Measurements from ENCODE around the gene KCNJ6.

The KCNJ6 gene

DNA sequence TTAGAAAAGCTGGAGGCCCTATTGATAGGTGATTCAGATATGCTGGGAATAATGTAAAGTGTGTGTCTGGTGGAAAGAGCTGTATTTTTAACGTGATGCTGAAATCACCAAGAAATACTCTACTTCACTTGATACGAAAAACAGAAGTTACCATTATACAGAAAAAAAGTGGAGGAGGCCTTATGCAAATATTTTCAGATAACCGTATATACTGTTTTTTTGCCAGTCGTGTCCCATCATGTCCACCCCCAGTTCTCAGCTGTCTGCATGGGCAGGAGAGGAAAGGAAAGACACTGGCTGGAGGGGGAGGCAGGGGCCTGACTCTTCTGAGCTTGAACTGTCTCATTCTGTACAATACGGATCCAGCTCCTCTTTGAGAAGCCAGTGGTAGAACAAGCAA lies 51.1 kb downstream of the KCNJ6 start:
- DNase-seq (ENCODE audit: low spot score): no peak

DNA sequence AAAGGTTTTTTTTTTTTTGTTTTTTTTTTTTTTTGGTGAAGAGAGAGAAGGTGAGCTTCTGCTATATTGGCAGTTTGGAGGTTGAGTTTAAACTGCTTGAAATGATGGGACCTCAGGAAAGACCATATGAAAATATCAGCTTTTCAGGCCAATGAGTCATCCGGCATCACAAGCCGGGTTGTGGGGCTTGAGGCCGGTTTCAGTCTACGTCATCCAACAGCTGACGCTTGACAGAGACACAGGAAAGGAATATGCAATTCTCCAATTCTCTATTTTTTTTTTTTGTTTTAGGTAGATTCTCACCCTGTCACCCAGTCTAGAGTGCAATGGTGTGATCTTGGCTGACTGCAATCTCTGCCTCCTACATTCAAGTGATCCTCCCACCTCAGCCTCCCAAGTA lies 52.4 kb downstream of the KCNJ6 start:
- no peak for DNase-seq (ENCODE audit: low spot score)

DNA sequence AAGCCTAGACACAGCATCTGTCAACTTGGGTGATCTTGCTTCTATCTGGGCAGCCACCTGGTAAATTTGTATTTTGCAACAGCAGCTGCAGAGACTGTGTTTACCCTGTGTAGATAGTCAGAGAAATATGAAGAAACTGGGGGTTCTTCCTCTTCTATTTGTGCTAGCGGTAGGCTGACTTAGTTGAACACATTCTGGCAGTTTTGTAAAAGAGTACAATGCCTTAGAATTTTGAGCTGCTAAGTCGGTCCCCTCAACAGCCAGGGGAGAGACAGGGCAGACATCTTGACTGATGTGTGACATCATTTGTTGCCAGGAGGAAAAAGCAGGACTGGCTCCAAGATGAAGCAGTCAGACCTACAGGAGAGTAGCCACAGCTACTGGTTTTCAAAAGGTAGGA lies 53.7 kb downstream of the KCNJ6 start:
- peak; percentile 5 for DNase-seq (ENCODE audit: low spot score)

DNA sequence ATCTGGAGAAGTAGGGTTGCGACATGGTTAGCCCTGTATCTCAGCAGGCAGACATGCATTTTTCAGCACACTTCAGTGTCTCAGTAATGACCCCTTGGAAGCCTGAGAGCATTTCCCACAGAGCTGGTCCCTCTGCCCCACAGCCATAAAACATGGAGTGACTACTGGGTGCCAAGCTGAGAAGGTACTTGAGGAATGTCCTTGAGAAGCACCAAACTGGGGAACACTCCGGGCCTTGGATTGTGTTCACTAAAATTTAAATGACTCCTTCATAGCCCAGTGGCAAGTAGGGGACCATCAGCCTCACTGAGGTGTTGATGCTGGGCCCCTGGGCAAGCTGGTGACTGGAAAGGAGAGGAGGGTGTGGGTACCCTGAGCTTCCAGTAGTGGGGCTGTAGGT lies 54.7 kb downstream of the KCNJ6 start:
- no peak for DNase-seq (ENCODE audit: low spot score)

DNA sequence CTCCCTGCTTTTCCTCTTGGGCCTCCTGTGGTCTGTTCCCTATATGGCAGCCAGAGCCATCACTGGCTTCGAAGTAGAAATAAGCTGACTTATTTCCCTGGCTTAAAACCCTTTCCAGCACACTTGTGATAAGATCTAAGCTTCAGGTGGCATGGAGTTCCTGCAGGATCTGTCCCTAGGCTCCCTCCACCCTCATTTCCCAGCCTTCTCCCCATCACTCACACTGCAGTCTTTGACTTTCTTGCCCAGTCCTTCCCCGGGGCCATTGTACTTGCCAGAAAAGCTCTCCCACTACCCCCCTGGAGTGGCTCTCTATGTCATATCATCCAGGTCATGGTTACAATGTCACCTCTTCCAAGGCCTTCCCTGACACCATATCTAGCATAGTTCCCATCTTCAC lies 55.8 kb downstream of the KCNJ6 start:
- no peak for DNase-seq (ENCODE audit: low spot score)

DNA sequence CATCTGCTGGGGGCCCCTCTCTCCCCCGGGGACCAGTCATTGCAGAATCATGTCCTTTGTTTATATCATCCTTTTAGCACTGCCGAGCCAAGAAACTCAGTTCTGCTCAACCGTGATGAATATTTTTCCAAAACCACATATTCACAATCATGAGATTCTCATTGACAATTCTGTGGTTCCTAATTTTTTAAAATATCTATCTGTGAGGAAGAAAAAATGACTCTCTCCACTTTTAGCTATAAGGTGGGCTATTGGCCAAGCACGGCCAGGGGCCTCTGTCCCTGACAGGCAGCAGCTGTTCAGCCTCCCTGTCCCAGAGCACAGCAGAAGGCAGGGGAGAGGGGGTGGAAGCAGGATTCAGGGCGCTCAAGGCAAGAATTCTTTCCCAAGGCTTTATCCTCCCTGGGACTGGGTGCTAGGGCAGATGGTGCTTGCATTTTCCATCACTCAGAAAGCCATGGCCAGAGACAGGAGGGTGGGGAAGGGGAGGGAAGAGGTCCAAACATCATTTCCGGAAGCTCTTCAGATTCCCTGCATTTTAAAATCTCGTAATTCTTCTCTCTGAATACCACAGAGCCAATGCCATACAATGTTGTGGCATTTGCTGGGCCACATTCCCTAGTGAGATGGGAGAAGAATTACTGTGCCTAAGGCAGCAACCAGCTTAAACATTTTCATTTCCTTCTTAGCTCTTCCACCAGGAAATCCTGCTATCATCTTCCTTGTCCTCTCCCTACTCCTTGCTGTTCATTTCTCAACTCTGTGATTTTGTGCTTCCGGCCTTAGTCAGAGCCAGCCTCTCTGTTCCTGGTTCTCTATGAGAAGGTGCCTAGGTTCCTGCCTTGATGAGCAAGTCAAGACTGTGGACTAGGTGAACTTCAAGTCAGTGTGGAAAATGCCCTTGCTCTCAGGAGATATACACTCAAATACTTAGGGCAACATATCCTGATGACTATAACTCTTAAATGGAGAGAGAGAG lies 60.3 kb downstream of the KCNJ6 start:
- DNase-seq (ENCODE audit: low spot score): no peak

DNA sequence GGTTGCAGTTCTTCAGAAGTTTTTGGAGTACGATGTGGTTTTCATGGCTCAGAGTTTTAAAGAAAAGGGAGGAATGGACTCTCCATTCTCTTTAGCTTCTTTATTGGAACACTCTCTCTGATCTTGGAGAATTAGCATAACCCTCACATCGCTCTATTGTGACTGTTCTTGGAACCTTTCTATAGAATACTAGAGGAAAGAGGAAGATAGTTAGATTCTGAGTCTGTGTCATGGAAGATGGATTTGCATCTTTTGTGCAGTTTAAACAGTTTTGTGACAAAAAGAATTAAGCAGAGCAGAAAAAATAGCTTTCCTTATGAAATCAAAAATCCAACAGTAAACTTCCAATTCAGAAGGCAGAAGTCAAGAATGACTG lies 61.0 kb downstream of the KCNJ6 start:
- no peak for DNase-seq (ENCODE audit: low spot score)

DNA sequence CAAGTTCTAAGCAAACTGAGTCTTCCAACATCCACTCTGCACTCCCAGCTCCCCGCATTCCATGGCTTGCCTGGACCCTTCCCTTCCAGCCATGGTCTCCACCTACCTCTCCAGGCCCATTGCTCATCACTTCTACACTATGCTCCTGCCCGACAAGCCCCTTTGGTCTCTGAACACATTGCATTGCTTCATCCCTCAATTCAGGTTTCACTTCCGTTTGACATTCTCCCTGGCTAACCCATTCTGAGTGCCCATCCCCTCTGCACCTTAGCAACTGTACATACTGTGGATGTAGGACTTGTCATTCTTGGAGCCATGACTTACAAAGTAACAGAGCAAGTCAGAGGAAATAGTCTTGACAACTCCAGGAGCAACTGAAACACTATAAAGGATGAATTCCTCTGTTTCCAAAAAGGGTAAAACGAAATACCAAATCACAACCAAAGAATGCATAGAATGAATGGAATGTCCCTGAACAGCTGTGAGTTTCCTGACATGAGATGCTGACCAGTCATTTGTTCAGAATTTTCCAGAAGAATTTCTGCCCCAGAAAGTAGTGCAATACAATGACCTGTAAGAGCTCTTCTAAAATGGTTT lies 66.7 kb downstream of the KCNJ6 start:
- no peak for DNase-seq (ENCODE audit: low spot score)

DNA sequence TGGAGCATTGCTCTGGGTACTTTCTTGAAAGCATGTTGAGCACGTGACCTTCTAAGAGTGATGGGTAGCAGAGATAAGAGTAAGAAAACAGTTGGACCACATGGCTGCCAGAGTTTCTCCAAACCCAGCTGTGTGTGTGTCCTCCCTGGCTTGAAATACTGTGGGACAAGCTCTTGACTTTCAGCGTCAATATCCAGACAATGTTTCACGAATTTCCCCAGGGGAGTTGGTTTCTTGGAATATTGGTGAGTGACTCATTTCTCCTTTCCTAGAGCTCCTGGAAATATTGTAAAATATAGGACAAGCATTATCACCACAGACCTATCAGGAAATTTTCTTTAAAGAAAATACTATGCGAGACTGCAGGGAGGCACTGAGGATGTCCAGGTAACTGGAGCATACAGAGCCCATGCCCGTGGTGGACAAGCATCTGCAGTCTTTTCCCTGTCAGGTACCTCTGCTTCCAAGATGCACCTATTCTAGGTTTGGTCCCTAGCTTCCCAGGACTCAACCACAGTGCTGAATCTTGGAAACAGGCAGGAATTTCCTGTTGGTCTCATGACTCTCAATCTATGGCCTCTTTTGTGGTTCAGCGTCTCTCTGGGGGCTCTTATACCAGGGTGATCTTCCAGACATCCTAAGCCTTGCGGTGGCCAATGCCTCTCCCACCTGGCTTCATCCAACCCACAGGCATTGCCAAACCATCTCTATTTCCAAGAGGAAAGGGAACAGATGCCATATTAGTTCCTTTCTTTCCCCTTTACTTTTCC lies 67.4 kb downstream of the KCNJ6 start:
- no peak for DNase-seq (ENCODE audit: low spot score)

DNA sequence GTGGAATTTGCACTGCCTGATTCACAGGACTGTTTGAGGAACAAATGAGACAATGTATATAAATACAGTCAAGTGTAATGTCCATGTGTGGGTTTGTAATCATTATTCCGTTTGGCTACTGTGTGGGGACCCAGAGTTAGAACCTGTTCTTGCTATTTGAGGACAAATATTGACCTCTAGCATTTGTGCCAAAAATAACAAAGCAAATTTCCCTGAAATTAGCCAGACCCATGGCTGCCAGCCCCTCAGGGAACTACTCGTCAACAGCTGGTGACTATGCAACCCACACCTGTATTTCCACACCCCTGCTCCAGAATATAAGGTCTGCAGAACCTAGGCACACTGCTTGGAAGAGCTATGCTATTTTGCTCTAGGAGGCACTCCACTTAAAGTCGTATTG lies 70.7 kb downstream of the KCNJ6 start:
- DNase-seq (ENCODE audit: low spot score): no peak

DNA sequence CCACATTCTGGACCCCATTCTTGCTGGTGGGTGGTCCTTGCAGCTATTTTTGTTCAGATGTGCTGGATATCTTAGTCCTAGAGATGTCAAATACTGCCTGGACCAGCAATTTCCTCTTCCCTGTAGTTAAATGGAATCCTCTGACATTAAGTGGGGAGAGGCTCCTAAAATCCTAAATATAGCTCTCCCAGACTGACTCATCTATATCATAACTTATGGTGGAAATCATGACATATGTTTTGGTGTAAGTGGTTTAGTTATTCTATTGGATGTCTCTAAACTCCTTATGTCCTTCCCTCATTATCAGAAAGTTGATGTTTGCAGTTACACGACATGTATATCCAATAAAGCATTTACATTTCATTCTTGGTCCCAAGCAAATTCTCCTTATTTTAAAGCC lies 73.1 kb downstream of the KCNJ6 start:
- no peak for DNase-seq (ENCODE audit: low spot score)

DNA sequence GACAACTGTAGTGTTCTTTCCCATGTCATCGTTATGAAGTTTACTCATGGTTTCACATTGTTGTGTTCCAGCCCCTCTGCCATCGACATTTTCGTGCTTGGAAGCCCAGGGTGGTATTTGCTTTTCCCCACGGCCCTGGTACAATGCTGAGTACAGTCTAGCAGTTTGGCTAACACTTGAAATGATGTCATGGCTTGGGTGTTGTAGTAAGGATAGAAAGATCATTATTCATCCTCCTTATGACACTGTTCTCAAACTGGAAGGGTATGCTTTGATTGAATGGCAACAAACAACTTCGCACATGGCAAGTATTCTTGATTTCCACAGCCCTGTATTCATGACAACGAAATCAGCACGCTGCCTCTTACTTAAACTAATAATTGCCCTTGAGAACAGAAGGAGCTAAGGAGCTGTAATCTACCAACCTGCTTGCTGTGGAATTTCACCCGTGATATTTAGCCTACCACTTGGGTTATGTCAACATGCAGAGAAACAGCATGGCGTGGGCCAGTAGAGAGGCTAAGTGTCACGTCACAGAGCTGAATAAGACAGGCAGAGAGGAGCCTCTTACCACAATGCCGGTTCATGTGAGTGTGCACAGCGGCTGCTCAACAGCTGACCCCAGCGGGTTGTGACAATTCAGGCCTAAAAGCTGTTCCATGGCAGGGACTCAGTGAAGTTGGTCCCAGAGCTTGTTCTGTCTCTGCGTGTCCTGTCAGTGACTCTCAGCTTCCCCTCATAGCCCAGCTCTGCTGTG lies 73.9 kb downstream of the KCNJ6 start:
- DNase-seq (ENCODE audit: low spot score): no peak

DNA sequence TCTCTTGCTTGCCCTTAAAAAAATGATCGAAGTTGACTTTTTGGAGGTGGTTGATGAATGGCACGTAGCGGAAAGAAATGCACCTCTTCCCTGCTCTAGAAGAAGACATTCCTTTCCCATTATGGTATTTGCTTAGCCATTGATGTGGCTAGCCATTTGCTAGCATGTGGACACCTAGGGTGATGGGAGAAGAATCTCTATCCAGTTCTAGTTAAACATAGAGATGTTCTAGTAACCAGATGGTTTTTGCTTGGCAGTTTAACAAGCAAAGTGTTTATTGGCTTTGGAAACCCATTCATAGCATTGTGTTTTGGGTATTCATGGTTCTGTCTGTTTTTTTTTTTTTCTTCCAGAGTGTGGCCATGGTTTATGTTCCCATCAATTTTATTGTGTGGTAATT lies 78.9 kb downstream of the KCNJ6 start:
- DNase-seq (ENCODE audit: low spot score): no peak

DNA sequence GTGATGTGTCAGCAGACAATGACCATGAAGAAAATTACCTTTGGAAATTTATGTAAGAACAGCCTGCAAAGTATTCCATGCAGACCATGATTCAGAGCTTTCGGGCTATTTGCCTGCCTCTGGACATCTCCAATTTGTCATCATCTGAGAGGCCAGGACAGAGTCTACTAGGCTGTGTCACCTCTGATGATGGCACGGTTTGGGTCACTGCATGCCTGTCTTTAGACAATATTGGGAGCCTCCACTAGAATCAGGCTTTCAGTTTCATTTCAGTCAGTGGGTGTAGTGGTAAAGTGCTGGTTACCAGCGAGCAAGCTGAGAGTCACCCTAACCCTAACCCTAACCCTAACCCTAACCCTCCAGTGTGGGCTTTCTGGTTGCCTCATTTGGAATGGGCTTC lies 80.8 kb downstream of the KCNJ6 start:
- DNase-seq (ENCODE audit: low spot score): no peak

DNA sequence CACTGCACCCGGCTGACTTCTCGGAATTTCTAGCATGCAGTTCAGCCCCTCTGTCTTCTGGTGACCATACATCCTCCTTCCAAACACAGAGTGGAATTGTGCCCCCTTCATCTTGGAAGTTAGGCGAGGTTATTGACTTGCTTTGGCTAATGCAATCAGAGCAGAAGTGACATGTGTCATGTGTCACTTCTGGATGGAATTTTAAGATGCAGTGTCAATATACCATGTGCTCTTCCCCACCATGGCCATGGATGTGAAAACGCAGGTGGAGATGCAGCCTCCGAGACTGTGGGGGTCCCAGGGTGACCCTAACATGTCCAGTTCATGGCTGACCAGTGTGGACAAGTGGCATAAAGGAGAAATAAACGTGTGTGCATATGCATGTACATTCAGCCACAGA lies 83.0 kb downstream of the KCNJ6 start:
- no peak for DNase-seq (ENCODE audit: low spot score)

DNA sequence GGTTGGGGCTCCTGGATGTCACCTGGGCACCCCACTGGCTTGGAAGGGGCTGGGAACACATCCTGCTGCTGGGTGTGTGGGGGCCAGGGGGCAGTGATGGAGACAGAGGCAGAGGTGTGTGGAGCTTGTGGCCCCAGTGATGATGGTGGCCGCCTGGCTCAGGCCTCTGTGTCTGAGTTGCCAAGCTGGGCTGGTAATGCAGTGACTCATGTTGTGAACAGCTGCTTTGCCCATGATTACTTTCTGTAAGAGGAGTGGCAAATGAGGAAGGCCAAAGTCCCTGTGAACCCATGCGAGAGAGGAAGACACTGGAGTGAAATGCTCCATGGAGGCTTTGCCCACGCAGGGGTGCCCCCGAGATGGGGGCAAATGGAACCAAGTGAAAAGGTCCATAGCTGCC lies 86.8 kb downstream of the KCNJ6 start:
- DNase-seq (ENCODE audit: low spot score): no peak

DNA sequence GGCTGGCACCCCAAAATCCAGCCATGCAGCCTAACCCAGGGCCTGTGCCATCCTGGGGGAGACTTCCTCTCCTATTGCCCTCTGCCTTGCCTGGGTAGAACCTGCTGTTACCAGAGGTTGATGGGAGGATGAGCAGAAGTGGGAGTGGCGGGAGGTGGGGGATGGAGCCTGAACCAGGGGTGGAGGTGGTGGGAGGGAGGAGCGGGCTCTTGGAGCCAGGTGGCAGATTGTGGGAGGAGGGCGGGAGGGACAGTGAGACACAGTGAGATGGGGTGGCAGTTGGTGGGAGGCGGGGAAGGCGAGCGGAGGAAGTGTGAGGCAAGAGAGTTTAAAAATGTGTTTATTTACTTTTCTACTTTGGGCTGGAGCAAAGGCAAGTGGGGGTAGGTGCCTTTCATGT lies 87.3 kb downstream of the KCNJ6 start:
- DNase-seq (ENCODE audit: low spot score): no peak

DNA sequence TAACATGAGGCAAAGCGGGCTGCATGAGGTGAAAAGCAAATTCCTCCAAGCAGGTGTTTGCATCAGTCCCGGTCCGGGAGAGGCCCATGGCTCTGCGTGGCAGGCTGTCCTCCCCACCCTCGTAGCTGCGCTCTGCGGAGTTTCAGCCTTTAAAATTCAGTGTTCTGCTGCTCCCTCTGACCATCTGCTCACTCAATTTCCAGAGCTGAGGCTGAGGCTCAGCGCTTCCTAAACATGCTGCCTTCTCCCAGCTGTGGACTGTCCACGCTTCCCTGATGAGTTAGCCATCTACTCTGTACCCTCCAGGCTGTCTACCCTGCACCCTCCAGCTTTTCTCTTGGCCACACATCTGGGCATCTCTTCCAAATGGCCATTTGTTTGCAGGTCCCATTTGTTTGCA lies 87.7 kb downstream of the KCNJ6 start:
- DNase-seq (ENCODE audit: low spot score): no peak

DNA sequence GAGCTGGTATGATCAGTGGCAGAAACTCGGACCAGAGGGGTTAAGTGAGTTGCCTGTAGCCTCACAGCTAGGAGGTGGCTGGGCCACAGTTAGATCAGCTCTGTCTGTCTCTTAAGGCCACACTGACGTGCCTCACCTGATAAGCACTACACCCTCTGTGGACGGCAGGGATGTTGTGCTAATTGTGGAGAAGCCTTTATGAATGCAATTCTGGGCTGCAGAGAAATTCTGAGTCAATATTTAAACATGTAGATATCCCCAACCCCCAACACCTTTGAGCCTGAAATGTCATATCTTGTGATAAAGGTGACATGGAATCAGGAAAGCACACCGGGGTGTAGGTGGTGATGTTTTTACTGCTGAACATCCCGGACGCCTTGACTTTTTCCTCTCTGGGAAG lies 88.3 kb downstream of the KCNJ6 start:
- DNase-seq (ENCODE audit: low spot score): no peak

DNA sequence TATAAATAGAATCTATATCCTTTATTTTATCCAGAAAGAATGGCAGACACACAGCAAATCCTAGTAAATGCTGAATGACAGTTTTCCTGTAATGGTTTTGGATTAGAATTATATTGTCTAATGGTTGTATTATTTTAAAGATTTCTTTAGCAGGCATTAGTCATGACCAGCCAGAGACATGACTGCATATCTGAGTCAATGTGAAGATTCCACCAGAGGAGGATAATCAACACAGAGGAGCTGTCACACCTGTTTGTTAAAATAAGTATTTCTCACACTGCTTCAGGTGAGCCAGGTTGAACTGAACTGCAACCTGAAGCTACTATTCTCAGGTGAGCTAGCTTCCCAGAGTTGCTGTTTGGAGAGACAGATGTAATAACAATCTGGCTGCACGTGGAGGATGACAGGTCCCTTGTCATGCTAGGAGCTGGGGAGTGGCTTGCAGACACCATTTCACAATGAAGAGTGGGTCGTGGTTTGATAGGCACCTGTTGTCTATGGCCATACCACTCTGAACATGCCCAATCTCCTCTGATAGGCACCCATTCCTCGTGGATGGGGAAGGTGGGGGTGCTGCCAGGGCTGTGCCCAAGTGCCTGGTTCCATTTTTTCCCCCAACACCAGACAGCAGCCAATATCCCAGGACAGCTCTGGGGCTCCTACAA lies 94.3 kb downstream of the KCNJ6 start:
- no peak for DNase-seq (ENCODE audit: low spot score)

DNA sequence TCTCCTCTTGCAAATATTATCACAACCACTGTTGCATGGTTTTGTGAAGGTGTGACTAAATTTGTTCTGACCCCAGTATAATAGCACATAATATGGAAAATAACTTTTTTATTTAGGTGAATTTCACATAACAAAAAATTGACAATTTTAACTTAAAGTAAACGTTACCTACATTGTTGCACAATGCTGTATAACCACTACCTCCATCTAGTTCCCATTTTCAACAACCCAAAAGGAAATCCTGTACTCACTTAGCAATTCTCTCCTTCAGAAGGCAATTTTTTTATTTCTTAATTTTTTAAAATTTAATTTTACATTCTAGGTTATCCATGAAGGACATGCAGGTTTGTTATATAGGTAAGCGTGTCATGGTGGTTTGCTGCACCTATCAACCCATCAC lies 95.2 kb downstream of the KCNJ6 start:
- no peak for DNase-seq (ENCODE audit: low spot score)

DNA sequence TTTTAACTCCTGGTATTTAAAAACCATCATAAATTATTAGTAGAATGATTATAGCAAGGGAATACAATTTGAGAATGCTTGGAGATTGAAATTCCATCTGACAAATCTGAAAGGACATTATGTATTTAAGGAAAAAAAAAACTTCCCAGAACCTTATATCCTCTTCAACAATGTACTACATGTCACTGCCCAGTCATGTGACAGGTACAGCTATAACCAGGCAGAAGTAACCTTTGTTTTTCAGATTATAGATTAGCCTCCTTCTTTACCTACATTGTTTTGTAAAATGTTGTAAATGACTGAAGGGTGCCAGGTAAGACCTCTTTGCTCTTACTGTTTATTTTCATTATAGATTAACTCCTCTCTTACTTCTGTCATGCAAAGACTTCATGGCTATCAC lies 96.9 kb downstream of the KCNJ6 start:
- DNase-seq (ENCODE audit: low spot score): no peak

Data from putamen (tissue), 1 donor.